Measurements from ENCODE around the gene ERGIC3.

The ERGIC3 gene

DNA sequence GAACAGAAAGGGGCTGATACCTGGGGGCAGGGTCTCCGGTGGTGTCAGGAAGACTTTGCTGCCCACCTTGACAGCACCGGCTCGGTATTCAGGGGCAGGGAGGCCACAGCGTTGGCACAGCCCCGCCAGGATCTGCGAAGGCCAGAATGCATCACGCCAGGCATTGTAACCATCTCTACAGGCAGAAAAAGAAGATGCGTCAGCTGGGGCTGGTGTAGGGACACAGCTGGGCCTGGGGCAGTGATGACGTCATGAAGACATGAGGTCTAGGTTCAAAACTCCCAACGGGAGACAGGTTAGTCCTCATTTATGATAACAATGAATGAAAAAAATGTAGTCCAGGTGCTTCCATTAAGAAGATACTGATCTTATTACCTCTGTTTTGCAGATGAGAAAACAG, 22.0 kb downstream of the ERGIC3 start:
- no peak for DNase-seq

GRCh38 chr20:35564905-35565304, 23.0 kb downstream of the ERGIC3 start:
- DNase-seq, result no peak

DNA sequence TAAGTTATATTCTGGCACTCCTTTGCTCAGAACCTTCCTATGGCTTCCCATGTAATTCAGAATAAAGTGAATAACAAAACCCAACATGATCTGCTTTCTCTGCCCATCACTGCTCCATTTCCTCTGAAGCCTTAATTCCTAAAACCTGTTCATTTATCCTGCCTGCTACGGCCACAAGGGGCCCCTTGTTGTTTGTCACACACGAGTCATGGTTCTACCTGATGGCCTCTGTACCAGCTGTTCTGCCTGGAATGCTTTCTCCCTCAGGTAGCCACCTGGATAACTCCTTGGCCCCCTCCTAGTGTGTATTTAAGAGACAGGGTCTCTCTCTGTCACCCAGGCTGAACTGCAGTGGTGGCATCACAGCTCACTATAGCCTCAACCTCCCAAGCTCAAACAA, 26.8 kb downstream of the ERGIC3 start:
- peak; percentile 49 for DNase-seq

- no peak for DNase-seq
Measured at GRCh38 chr20:35571555-35571954, 29.7 kb downstream of the ERGIC3 start.

DNA sequence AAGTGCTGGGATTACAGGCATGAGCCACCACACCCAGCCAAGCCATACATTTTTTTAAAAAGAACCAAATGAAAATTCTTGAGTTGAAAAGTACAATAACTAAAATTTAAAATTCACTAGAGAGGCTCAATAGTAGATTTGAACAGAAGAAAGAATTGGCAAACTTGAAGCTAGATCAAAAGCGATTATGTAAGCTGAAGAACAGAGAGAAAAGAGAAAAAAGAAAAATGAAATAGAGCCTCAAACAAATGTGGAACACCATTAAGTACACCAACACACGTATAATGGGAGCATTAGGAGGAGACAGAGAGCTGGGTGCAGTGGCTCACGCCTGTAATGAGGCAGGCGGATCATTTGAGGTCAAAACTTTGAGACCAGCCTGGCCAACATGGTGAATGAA, 31.0 kb downstream of the ERGIC3 start:
- no peak for DNase-seq

- DNase-seq, result no peak
Measured at GRCh38 chr20:35575958-35576357, 34.1 kb downstream of the ERGIC3 start.

DNA sequence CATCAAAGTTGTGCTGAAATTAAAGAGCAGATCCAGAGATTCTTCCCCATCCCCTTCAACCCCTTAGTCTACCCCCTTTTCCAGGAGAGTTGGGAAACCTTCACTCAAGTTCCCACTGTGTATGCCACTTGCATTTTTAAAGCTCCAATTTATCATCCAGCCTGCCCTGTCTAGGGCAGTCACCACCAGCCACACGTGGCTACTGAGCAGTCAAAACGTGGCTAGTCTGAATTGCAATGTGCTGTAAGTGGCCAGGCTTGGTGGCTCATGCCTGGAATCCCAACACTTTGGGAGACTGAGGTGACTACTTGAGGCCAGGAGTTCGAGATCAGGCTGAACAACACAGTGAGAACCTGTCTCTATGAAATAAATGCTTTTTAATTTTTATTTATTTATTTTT, 34.9 kb downstream of the ERGIC3 start:
- no peak for DNase-seq

- no peak for DNase-seq
Measured at GRCh38 chr20:35578469-35578868, 36.6 kb downstream of the ERGIC3 start.

GRCh38 chr20:35579196-35579595, 37.3 kb downstream of the ERGIC3 start:
- DNase-seq, result no peak

DNA sequence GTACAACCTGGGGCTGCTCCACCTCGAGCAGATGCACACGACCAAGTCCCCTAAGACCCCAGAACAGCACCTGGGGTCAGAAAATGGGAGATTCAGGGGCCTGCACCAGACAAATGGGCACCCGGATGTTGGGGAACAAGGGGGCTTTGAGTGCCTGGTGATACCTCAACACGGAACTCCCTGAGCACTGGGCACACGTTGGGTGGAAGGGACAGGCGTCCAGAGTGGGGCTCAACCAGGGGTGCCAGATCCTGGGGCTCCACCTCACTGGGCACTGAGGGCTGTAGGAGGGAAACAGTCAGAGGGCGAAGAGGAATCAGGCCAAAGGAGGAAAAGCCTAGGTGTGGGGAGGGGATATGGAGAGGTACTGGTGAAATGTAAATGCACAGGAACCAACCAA, 40.3 kb downstream of the ERGIC3 start:
- DNase-seq, result no peak

- no peak for DNase-seq
Measured at GRCh38 chr20:35582741-35583404, 41.0 kb downstream of the ERGIC3 start.

DNA sequence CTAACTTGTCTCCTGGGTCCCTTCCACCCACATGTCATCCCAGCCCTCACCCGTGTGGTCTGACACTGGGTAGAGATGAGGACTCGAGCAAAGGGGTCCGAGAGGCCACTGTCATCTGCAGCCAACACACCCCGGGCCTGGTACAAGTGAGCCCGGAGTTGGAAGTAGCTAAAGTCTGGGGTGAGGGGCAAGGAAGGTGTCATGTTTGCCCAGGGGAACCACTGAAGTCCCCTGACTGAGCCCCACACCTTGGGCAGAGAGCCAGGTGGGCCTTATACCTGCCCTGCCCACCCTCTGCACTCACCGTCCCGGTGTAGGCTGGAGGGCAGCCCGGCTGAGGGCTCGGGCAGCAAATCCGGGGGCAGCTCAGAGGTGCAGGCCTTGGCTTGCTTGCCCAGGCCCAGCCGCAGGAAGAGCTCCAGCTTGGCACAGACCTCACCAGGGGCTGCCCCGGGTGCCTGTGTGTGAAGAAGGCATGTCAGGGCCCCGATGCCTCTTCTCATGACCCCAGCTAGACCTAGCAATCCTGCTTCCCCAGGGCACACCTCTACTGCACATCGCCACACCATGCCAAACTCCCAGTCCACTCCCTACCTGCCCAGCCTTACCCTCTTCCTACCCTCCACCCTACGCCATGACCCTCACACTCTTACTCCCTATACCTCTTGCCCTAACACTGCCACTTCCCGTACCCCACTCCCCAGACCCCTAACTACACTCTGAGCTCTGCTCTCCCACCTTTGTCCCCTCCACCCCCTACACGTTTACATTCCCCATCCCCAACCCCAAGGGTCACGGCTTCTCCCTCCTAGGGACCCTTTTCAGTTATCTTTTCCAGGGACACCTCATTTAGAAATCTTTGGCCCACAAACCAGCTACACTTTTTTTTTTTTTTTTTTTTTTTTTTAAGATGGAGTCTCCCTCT, 42.0 kb downstream of the ERGIC3 start:
- no peak for DNase-seq

DNA sequence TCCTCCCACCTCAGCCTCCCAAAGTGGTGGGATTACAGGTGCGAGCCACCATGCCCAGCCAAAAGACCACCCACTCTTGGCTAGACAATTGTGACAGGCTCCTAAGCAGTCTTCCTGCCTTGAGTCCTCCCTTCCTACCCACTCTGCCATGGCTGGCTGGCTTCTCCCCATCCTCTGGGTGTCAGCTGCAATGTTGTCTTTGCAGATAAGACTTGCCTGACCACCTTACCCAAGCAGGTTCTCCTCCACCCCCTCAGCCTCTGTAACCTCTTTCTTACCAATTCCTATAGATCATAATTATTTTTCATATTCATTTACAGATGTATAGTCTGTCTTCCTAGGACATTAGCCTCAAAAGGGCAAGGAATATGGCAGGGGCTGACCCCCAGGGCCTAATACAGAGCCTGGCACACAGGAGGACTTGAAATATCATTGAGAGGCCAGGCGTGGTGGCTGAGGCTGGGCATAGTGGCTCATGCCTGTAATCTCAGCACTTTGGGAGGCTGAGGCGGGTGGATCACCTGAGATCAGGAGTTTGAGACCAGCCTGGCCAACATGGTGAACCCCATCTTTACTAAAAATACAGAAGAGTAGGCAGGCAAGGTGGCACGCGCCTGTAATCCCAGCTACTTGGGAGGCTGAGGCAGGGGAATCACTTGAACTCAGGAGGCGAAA, 45.0 kb downstream of the ERGIC3 start:
- peak; percentile 53 for DNase-seq

- DNase-seq, result no peak
Measured at GRCh38 chr20:35587436-35587835, 45.6 kb downstream of the ERGIC3 start.

GRCh38 chr20:35588397-35588796, 46.5 kb downstream of the ERGIC3 start:
- DNase-seq, result no peak

GRCh38 chr20:35592339-35592974, 50.6 kb downstream of the ERGIC3 start:
- DNase-seq, result peak; percentile 31

GRCh38 chr20:35595456-35595855, 53.6 kb downstream of the ERGIC3 start:
- DNase-seq, result no peak

DNA sequence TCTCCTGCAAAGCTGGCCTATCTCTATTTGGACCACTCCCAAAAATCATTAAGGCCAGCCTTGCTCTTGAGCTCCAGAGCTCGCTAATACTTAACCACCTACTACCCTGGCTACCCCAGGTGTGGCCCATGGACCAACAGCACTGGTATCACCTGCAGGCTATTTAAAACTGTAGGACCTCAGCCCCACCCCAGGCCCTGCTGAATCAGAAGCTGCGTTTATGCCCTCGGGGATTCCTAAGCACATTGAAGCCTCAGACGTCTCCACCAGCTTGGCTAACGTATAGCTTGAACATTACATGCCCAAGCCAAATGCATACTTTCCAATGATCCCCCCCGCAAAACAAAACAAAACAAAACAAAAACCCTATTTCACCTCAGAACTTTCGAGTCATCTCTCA, 54.0 kb downstream of the ERGIC3 start:
- no peak for DNase-seq

- no peak for DNase-seq
Measured at GRCh38 chr20:35597186-35597585, 55.3 kb downstream of the ERGIC3 start.

GRCh38 chr20:35598476-35598875, 56.6 kb downstream of the ERGIC3 start:
- DNase-seq, result no peak

DNA sequence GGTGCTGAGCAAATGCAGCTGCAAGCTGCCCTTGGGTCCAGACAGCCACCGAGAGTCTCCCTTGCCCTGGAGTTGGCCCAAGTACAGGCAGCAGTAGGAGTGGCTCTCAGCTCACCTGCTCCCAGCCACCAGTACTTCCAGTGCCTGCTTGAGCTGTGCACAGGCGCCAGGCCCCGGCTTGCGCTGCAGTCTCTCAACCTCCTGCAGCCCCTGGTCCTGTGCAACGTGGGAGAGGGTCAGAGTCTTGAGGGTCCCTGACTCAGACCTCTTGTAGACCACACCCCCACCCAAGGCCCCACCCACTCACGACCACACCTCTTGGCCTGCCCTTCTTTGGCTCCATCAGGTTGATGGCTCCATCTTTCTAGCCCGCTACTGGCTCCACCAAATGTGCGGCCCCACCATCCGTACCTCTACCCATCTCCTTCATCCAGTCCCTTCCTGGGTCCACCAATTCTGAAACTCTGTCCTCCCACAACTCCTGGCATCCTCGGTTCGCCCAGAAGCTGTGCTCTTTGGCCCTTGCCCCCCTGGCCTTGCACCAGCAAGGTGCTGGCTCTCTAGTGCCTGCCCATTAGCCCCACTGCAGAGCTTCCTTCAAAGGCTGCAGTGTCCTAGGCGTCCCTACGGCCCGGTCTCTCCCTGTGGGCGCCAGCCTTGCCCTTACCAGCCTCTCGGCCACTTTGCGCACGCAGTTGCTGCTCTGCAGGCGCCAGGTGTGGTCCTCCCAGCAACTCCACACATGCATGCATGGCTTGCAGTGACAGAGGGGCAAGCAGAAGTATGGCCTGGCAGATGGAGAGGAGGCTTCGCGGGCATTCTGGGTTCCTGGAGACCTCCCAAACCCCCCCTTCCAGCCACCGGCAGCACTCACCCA, 57.3 kb downstream of the ERGIC3 start:
- DNase-seq, result no peak

- DNase-seq, result no peak
Measured at GRCh38 chr20:35599776-35600120, 57.9 kb downstream of the ERGIC3 start.

Measured in hematopoietic multipotent progenitor cell treated with erythropoietin and hydrocortisone succinate and interleukin-3 and kit ligand, for 8 days (in vitro differentiated cells).